Mesenchymal stem cell (in vitro differentiated cells and primary cell): ENCODE data around the gene LRTM1.

Experiments used
- DNase-seq: peaks from one replicate; pipeline ENCODE4 v3.0.0-alpha.2; 2013
- H2AFZ ChIP-seq: one replicate; pipeline ENCODE4 v1.6.1; 2013; ENCODE audit warnings: low read depth, mild to moderate bottlenecking, control low read depth, inconsistent platforms, low read length, moderate library complexity
- H2AK5ac ChIP-seq: 2 replicates; pipeline ENCODE4 v1.6.1; 2013; ENCODE audit warnings: low read length, moderate library complexity, mild to moderate bottlenecking, inconsistent platforms; ENCODE audit not compliant: severe bottlenecking
- H2BK120ac ChIP-seq: one replicate; pipeline ENCODE4 v1.6.1; 2013; ENCODE audit warnings: low read depth, mild to moderate bottlenecking, inconsistent platforms, low read length, moderate library complexity
- H2BK12ac ChIP-seq, 2 experiments: one replicate each; pipeline ENCODE4 v1.6.1; 2013; ENCODE audit warnings: inconsistent platforms in 2 of 2, low read length in 2 of 2, mild to moderate bottlenecking in 2 of 2, moderate library complexity in 2 of 2, control low read depth in 1 of 2
- H2BK15ac ChIP-seq: one replicate; pipeline ENCODE4 v1.6.1; 2013; ENCODE audit warnings: mild to moderate bottlenecking, low read depth, inconsistent platforms; ENCODE audit not compliant: poor library complexity, severe bottlenecking
- H2BK5ac ChIP-seq: 2 replicates; pipeline ENCODE4 v1.6.1; 2013; ENCODE audit warnings: low read depth, mild to moderate bottlenecking, low read length, control low read depth, inconsistent platforms; ENCODE audit not compliant: poor library complexity, severe bottlenecking
- H3K14ac ChIP-seq, 2 experiments: one replicate each; pipeline ENCODE4 v1.6.1; 2013; ENCODE audit warnings: inconsistent platforms in 2 of 2, low read length in 2 of 2, control low read depth in 1 of 2, mild to moderate bottlenecking in 1 of 2, moderate library complexity in 1 of 2
- H3K18ac ChIP-seq, 2 experiments: one replicate each; pipeline ENCODE4 v1.6.1; 2013; ENCODE audit warnings: inconsistent platforms in 2 of 2, low read length in 2 of 2, control low read depth in 1 of 2, low read depth in 1 of 2, mild to moderate bottlenecking in 1 of 2
- H3K23ac ChIP-seq, 2 experiments: one replicate each; pipeline ENCODE4 v1.6.1; 2013; ENCODE audit warnings: inconsistent platforms in 2 of 2, low read length in 2 of 2, mild to moderate bottlenecking in 2 of 2, moderate library complexity in 2 of 2, control low read depth in 1 of 2
- H3K27ac ChIP-seq: 2 replicates; pipeline ENCODE4 v1.5.1; 2013; ENCODE audit warnings: mild to moderate bottlenecking, moderate library complexity, low read length, control low read depth, inconsistent platforms; ENCODE audit not compliant: poor library complexity, severe bottlenecking
- H3K27me3 ChIP-seq, 2 experiments: 2 replicates each; pipeline versions ENCODE4 v1.6.1 to v1.7.0; 2013; ENCODE audit warnings: low read length in 2 of 2, mild to moderate bottlenecking in 2 of 2, moderate library complexity in 2 of 2, control low read depth in 1 of 2, inconsistent platforms in 1 of 2; ENCODE audit not compliant: control insufficient read depth in 1 of 2, insufficient read depth in 1 of 2
- H3K36me3 ChIP-seq, 2 experiments: 2 replicates each; pipeline versions ENCODE4 v1.6.1 to v1.7.0; 2013; ENCODE audit warnings: low read length in 2 of 2, control low read depth in 1 of 2, inconsistent platforms in 1 of 2, low read depth in 1 of 2, mild to moderate bottlenecking in 1 of 2; ENCODE audit not compliant: insufficient read depth in 2 of 2, control insufficient read depth in 1 of 2
- H3K4ac ChIP-seq, 2 experiments: one replicate each; pipeline ENCODE4 v1.6.1; 2013; ENCODE audit warnings: inconsistent platforms in 2 of 2, low read length in 2 of 2, mild to moderate bottlenecking in 2 of 2, moderate library complexity in 2 of 2, control low read depth in 1 of 2, low read depth in 1 of 2
- H3K4me1 ChIP-seq: 2 replicates; pipeline ENCODE4 v1.6.1; 2013; ENCODE audit warnings: low read depth, low read length, control low read depth; ENCODE audit not compliant: control insufficient read depth, insufficient read depth
- H3K4me2 ChIP-seq: 2 replicates; pipeline ENCODE4 v1.6.1; 2013; ENCODE audit warnings: low read length, mild to moderate bottlenecking, inconsistent platforms; ENCODE audit not compliant: poor library complexity, severe bottlenecking
- H3K4me3 ChIP-seq, 2 experiments: 2 replicates each; pipeline versions ENCODE4 v1.5.1 to v1.7.0; 2013; ENCODE audit warnings: low read length in 2 of 2, mild to moderate bottlenecking in 2 of 2, control low read depth in 1 of 2, low read depth in 1 of 2; ENCODE audit not compliant: insufficient read depth in 1 of 2
- H3K79me1 ChIP-seq: replicated peaks from 2 replicates; pipeline ENCODE4 v1.6.1; 2013; ENCODE audit warnings: mild to moderate bottlenecking, control low read depth, low read length, inconsistent platforms; ENCODE audit not compliant: poor library complexity, severe bottlenecking
- H3K9ac ChIP-seq: 2 replicates; pipeline ENCODE4 v1.7.0; 2013; ENCODE audit warnings: mild to moderate bottlenecking, low read length, moderate library complexity
- H3K9me3 ChIP-seq: 2 replicates; pipeline ENCODE4 v1.7.0; 2013; ENCODE audit warnings: mild to moderate bottlenecking, low read length; ENCODE audit not compliant: control insufficient read depth
- H4K8ac ChIP-seq: one replicate; pipeline ENCODE4 v1.6.1; 2013; ENCODE audit warnings: inconsistent platforms, mild to moderate bottlenecking, low read length, moderate library complexity
- H4K91ac ChIP-seq: one replicate; pipeline ENCODE4 v1.6.1; 2013; ENCODE audit warnings: mild to moderate bottlenecking, low read length, inconsistent platforms
- WGBS: methylation state at CpG from one replicate; pipeline ENCODE4 v1.1.7; 2013; ENCODE audit warnings: mixed read lengths; 5-methylcytosine and 5-hydroxymethylcytosine counted together

The LRTM1 gene

DNA sequence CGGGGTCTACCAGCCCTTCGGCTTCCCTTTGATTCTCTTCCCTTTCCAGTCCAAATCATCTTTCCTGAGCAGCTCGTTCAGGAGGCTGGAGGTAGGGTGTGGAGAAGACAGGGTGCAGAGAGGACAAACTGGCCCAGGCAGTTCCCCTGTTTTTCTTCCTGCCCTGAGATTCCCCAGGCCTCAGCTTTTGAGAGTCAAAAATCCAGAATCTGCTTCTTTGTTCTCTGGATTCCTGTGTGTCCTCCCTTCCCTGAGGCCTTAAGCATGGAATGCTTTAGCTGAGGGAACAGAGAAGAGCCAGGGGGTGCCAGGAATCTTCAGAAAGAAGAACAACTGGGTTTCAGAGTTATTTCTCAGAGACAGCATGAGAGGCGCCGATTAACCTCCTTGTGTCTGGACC, 26.7 kb upstream of the LRTM1 start:
- 88% methylated on average over 2 of the region's 5 CpGs for WGBS

DNA sequence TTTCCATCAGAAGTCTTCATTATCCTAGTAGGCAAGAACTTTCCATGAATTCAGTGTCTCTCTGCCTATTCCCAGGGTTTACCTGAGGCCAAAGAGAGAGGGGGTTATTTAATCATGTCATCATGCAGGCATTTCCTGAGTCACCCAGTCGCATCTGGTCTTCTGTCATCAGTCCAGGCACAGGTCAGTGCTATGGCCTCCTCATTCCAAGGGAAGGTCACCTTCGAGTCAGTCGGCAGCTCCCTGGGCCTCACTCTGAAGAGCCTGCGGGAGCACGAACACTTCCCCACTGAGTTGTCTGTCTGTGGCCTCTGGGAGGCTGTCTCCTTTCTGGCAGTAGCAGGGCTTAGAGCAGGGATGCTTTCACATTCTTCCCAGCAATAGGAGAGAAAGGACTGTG, 26.2 kb upstream of the LRTM1 start:
- H3K18ac ChIP-seq: peak overlapping the region; percentile 6 to 62
- H3K27me3 ChIP-seq: peaks cover 0 to 4% of the 10 kb centered on the region in 2 experiments
- peak overlapping the region in 1 of 2 experiments; percentile 85 for H3K4ac ChIP-seq
- H3K36me3 ChIP-seq: no peaks in the 10 kb centered on the region
- H2BK15ac ChIP-seq: no peak overlapping the region
- peak overlapping the region; percentile 16 for H4K8ac ChIP-seq
- no peak overlapping the region for H3K23ac ChIP-seq
- H2AK5ac ChIP-seq: peak overlapping the region; percentile 94
- peaks cover 26% of the 10 kb centered on the region for H3K4me1 ChIP-seq
- peak; percentile 86 for DNase-seq
- peak overlapping the region; percentile 29 for H2BK120ac ChIP-seq
- 4% methylated on average over 5 of the region's 5 CpGs for WGBS
- H3K9ac ChIP-seq: no peak overlapping the region
- peak overlapping the region; percentile 74 for H3K27ac ChIP-seq
- no peak overlapping the region for H3K14ac ChIP-seq
- peak overlapping the region; percentile 20 to 89 for H2BK12ac ChIP-seq
- H4K91ac ChIP-seq: peak overlapping the region; percentile 20
- peaks cover 1% of the 10 kb centered on the region for H3K79me1 ChIP-seq
- peak overlapping the region; percentile 81 for H2BK5ac ChIP-seq
- H3K9me3 ChIP-seq: no peaks in the 10 kb centered on the region
- no peak overlapping the region for H2AFZ ChIP-seq
- no peak overlapping the region for H3K4me3 ChIP-seq
- H3K4me2 ChIP-seq: no peak overlapping the region

More for the DNA sequence above, 26.7 kb upstream of the LRTM1 start:
- Histone ChIP-seq H2BK120ac (peak overlapping the region; percentile 29), H2AK5ac (peak overlapping the region; percentile 94), H4K8ac (peak overlapping the region; percentile 16), H2BK12ac (peak overlapping the region; percentile 20 to 89), H2AFZ (peak overlapping the region; percentile 18), H3K4me2 (no peak overlapping the region), H3K18ac (peak overlapping the region; percentile 6 to 62), H3K27me3 (peaks cover 0 to 4% of the 10 kb centered on the region in 2 experiments), H3K4me3 (no peak overlapping the region), H2BK5ac (peak overlapping the region; percentile 81), H3K14ac (peak overlapping the region in 1 of 2 experiments; percentile 58), H3K4me1 (peaks cover 28% of the 10 kb centered on the region), H3K23ac (no peak overlapping the region), H3K9me3 (no peaks in the 10 kb centered on the region), H3K79me1 (peaks cover 1% of the 10 kb centered on the region), H3K4ac (peak overlapping the region; percentile 5 to 85), H3K36me3 (no peaks in the 10 kb centered on the region), H3K27ac (peak overlapping the region; percentile 74), H2BK15ac (no peak overlapping the region), H3K9ac (no peak overlapping the region), H4K91ac (peak overlapping the region; percentile 66)
- DNase-seq: no peak

DNA sequence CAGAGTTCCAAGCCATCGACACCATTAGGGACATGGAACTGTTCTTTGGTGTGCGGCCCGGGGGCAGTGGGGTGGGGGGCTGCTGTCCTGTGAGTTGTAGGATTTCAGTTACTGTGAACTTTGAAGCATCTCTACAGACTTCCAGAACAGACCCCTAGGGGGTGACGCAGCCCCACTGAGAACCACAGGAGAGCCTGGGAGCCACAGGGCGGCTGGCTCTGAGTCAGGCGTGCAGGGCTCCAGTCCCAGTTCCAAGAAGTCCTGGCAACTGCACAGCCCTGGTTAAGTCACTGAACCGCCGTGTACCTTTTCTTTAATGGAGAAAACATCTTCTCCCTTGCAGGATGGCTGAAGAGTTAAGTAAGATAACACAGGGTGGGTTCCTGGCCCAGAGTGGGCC, 23.5 kb upstream of the LRTM1 start:
- H3K4me3 ChIP-seq: no peak overlapping the region
- H3K27me3 ChIP-seq: peaks cover 0 to 5% of the 10 kb centered on the region in 2 experiments
- H3K79me1 ChIP-seq: peaks cover 1% of the 10 kb centered on the region
- no peak overlapping the region for H3K14ac ChIP-seq
- peak overlapping the region in 1 of 2 experiments; percentile 58 for H3K18ac ChIP-seq
- WGBS: 35% methylated on average over 8 of the region's 8 CpGs
- peaks cover 19% of the 10 kb centered on the region for H3K4me1 ChIP-seq
- no peak overlapping the region for H4K91ac ChIP-seq
- H2BK12ac ChIP-seq: peak overlapping the region in 1 of 2 experiments; percentile 9
- H3K9ac ChIP-seq: no peak overlapping the region
- peak; percentile 88 for DNase-seq
- no peak overlapping the region for H2AFZ ChIP-seq
- H4K8ac ChIP-seq: no peak overlapping the region
- H3K9me3 ChIP-seq: no peaks in the 10 kb centered on the region
- no peak overlapping the region for H2AK5ac ChIP-seq
- no peak overlapping the region for H2BK15ac ChIP-seq
- H3K36me3 ChIP-seq: no peaks in the 10 kb centered on the region
- H2BK120ac ChIP-seq: no peak overlapping the region
- peak overlapping the region; percentile 24 for H3K27ac ChIP-seq
- H3K23ac ChIP-seq: no peak overlapping the region
- H2BK5ac ChIP-seq: no peak overlapping the region
- no peak overlapping the region for H3K4me2 ChIP-seq
- H3K4ac ChIP-seq: no peak overlapping the region

DNA sequence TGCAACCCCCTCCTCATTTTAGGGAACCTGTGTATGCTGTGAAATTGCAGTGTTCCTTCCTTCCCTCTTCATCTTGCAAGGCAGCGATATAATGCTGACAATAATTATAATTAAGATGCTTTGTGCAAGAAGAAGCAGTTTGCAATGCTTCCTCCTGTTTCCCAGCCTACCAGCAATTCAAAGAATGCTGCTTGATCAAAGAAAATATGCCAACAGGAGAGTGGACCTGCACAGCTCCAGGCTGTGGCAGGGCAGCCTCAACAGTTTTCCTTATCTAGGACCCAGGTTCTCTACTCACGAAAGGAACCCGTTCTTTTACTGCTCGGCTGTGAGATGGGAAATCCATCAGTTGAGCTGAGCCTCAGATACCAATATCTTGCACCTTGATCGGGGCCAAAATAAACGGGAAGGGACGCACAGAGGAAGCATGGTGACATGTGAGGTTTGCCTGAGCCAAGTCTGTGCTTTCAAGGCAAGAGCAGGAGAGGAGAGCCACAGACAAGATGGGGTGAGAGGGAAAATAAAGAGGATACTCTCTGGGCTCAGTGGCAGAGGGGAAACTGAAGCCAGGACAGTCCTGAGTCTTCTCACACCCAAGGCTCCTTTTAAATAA, 22.6 kb upstream of the LRTM1 start:
- H2BK12ac ChIP-seq: peak overlapping the region in 1 of 2 experiments; percentile 32
- no peak overlapping the region for H3K18ac ChIP-seq
- no peak overlapping the region for H3K4ac ChIP-seq
- H3K4me2 ChIP-seq: no peak overlapping the region
- H2BK15ac ChIP-seq: no peak overlapping the region
- peaks cover 0 to 6% of the 10 kb centered on the region in 2 experiments for H3K27me3 ChIP-seq
- no peak overlapping the region for H3K4me3 ChIP-seq
- H3K27ac ChIP-seq: no peak overlapping the region
- H2BK120ac ChIP-seq: no peak overlapping the region
- no peak overlapping the region for H3K23ac ChIP-seq
- no peak overlapping the region for H4K8ac ChIP-seq
- peaks cover 16% of the 10 kb centered on the region for H3K4me1 ChIP-seq
- no peak overlapping the region for H2AFZ ChIP-seq
- DNase-seq: no peak
- H3K9ac ChIP-seq: no peak overlapping the region
- no peak overlapping the region for H2BK5ac ChIP-seq
- no peaks in the 10 kb centered on the region for H3K9me3 ChIP-seq
- H3K36me3 ChIP-seq: no peaks in the 10 kb centered on the region
- H3K79me1 ChIP-seq: peaks cover 1% of the 10 kb centered on the region
- no peak overlapping the region for H2AK5ac ChIP-seq
- H3K14ac ChIP-seq: no peak overlapping the region
- H4K91ac ChIP-seq: no peak overlapping the region
- WGBS: 92% methylated on average over 6 of the region's 7 CpGs
